Central memory CD8-positive, alpha-beta T cell (primary cell): Measurements from ENCODE around the gene SLTM.
"Not testable (repeated sequence)": the region's sequence is repeated elsewhere in the genome, so short reads cannot be mapped to it uniquely, and the experiment has no call there.

ENCODE experiments used
- ATAC-seq: fragments of 150-1000 bp; cut with Tn5 transposase; replicated peaks from 2 replicates; pipeline ENCODE4 v1.10.0; 2022; ENCODE audit warnings: mild to moderate bottlenecking, moderate FRiP score, moderate number of reproducible peaks; ENCODE audit not compliant: poor library complexity, severe bottlenecking; ENCODE audit errors: extremely low read depth
- DNase-seq, 2 donors: peaks; one replicate each; pipeline ENCODE4 v3.0.0; 2021; ENCODE audit warnings: low spot score in 2 of 2
- H3K27ac Mint-ChIP-seq: one replicate; pipeline ENCODE4 v1.8.0; 2022; ENCODE audit warnings: low read depth, mild to moderate bottlenecking, moderate library complexity, mixed read lengths
- H3K27me3 Mint-ChIP-seq: one replicate; pipeline ENCODE4 v1.8.0; 2022; ENCODE audit warnings: mixed read lengths
- H3K36me3 Mint-ChIP-seq: one replicate; pipeline ENCODE4 v1.8.0; 2022; ENCODE audit warnings: mild to moderate bottlenecking, moderate library complexity, mixed read lengths; ENCODE audit not compliant: insufficient read depth
- H3K4me1 Mint-ChIP-seq: one replicate; pipeline ENCODE4 v1.8.0; 2022; ENCODE audit warnings: mixed read lengths
- H3K4me3 Mint-ChIP-seq: one replicate; pipeline ENCODE4 v1.8.0; 2022; ENCODE audit warnings: mild to moderate bottlenecking, moderate library complexity, mixed read lengths
- H3K9me3 Mint-ChIP-seq: one replicate; pipeline ENCODE4 v1.8.0; 2022; ENCODE audit warnings: mixed read lengths

The SLTM gene

DNA sequence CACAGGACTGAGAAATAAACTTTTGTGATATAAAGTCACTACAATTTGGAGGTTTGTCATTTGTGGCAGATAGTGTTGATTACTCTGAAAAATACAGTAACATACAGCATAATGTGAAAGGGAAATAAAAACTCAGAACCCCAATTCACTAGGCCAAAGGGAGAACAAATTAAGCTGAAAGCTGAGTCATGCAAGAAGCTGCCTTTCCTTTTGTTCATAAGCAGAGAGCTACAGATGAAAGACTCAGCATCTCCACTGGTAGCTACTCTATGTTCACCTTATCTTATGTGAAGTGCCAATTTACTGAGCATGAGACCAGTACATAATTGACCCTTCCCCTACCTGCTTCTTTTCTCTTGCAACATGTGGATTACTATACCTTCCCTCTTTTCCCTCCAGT lies 19.3 kb upstream of the SLTM start:
- DNase-seq (no peak), ATAC-seq (no peak)
- no peaks in the 10 kb centered on the region for H3K9me3 Mint-ChIP-seq
- H3K36me3 Mint-ChIP-seq = no peaks in the 10 kb centered on the region
- H3K27ac Mint-ChIP-seq = no peak overlapping the region
- H3K27me3 Mint-ChIP-seq = no peaks in the 10 kb centered on the region
- H3K4me1 Mint-ChIP-seq = peaks cover 6% of the 10 kb centered on the region
- H3K4me3 Mint-ChIP-seq = no peak overlapping the region

DNA sequence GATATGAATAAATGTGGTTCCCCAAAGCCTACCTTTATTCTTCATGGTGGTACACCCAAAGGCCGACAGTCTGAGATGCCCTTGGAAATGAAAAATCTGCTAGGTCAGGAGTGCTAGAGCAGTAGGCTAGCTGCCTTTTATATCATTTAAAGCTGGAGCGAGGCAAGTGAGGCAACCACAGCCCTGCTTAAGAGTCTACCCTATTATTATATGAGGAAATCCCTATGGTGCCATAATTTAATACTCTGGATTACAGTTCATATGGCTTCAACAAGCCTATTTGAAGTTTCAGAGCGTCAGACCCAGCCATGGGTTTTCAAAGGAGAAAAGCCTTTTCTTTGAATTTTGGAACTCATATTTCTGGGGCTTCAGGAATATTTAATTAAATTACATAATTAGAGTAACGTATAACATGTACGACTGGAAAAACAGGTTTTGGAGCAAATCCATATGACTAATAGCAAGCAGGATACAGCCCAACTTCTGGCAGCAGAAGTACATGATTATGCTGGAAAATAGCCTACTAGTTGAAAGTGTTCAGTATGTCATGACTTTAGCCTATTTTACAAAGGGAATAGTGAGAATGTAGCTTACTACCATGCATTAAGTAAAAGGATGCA lies 18.0 kb upstream of the SLTM start:
- H3K27ac Mint-ChIP-seq = no peak overlapping the region
- no peak for ATAC-seq
- H3K9me3 Mint-ChIP-seq = no peaks in the 10 kb centered on the region
- H3K4me3 Mint-ChIP-seq = no peak overlapping the region
- no peaks in the 10 kb centered on the region for H3K36me3 Mint-ChIP-seq
- H3K4me1 Mint-ChIP-seq = no peaks in the 10 kb centered on the region
- no peak for DNase-seq
- no peaks in the 10 kb centered on the region for H3K27me3 Mint-ChIP-seq

DNA sequence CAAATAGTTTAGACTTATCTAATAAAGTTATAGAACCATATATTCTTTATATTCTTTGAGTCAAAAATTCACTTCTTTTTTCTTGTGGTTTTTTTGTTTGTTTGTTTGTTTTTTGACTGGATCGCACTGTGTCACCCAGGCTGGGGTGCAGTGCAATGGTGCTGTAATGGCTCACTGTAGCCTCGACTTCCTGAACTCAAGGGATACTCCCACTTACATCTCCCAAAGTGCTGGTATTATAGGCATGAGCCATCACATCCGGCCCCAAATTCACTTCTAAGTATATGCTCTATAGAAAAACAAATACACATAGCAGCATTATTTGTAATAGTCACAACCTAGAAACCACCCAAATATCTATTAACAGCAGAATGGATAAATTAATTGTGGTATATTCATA lies 13.7 kb upstream of the SLTM start:
- ATAC-seq (no peak), DNase-seq (no peak)
- Mint-ChIP-seq H3K9me3 (no peaks in the 10 kb centered on the region), H3K4me1 (no peaks in the 10 kb centered on the region), H3K4me3 (no peak overlapping the region), H3K27ac (no peak overlapping the region), H3K36me3 (no peaks in the 10 kb centered on the region), H3K27me3 (no peaks in the 10 kb centered on the region)

DNA sequence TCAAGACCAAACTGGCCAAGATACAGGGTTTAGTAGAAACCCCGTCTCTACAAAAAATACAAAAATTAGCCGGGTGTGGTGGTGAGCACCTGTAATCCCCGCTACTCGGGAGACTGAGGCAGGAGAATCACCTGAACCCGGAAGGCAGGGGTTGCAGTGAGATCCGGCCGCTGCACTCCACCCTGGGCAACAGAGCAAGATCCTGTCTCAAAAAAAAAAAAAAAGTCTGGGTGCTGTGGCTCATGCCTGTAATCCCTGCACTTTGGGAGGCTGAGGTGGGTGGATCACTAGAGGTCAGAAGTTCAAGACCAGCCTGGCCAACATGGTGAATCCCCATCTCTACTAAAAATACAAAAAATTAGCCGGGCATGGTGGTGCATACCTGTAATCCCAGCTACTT lies 1.5 kb upstream of the SLTM start:
- not testable (repeated sequence) for H3K9me3 Mint-ChIP-seq, ATAC-seq, DNase-seq, H3K27ac Mint-ChIP-seq, H3K4me1 Mint-ChIP-seq, H3K27me3 Mint-ChIP-seq
- peak overlapping the region; percentile 93 for H3K4me3 Mint-ChIP-seq
- peaks cover 18% of the 10 kb centered on the region for H3K36me3 Mint-ChIP-seq

DNA sequence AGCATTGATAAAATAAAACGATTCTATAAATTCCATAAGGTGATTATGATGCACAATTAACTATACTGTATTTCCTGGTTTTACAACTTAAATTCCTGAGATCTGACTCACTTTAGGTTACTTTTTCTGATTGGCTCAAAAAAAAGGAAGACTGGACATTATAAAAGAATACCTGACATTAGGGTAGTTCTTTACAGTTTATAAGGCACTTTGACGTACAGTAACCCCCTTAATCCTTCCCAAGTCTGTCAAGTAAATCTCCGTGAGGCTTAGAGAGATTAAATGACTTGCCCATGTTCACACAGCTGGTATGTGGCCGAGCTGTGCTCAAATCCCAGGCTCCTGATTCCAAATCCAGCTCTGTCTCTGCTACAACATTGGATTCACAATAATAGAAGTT lies 1.0 kb upstream of the SLTM start:
- H3K36me3 Mint-ChIP-seq = peaks cover 20% of the 10 kb centered on the region
- ATAC-seq = no peak
- DNase-seq = no peak
- H3K4me1 Mint-ChIP-seq = peaks cover 5% of the 10 kb centered on the region
- H3K4me3 Mint-ChIP-seq = peak overlapping the region; percentile 93
- no peaks in the 10 kb centered on the region for H3K9me3 Mint-ChIP-seq
- H3K27me3 Mint-ChIP-seq = no peaks in the 10 kb centered on the region
- peak overlapping the region; percentile 98 for H3K27ac Mint-ChIP-seq

DNA sequence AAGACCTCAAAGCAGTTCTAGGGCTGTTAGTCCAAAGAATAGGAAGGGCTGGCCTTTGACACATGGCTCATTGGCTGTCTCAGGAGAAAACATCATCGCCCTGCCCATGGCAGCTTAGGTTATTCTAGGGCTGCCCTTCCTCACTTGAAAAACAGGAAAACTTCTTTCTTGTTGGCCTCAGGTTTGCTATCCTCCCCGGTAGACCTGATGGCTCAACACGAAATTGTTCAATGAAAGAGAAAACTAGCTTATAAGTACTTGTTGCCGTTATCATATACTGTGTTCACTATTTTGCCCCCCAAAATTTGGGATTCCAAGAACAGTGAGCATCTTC lies 602 bp upstream of the SLTM start:
- DNase-seq (no peak), ATAC-seq (no peak)
- Mint-ChIP-seq H3K27ac (peak overlapping the region; percentile 98), H3K27me3 (no peaks in the 10 kb centered on the region), H3K9me3 (no peaks in the 10 kb centered on the region), H3K4me3 (peak overlapping the region; percentile 93), H3K36me3 (peaks cover 22% of the 10 kb centered on the region), H3K4me1 (peaks cover 5% of the 10 kb centered on the region)

DNA sequence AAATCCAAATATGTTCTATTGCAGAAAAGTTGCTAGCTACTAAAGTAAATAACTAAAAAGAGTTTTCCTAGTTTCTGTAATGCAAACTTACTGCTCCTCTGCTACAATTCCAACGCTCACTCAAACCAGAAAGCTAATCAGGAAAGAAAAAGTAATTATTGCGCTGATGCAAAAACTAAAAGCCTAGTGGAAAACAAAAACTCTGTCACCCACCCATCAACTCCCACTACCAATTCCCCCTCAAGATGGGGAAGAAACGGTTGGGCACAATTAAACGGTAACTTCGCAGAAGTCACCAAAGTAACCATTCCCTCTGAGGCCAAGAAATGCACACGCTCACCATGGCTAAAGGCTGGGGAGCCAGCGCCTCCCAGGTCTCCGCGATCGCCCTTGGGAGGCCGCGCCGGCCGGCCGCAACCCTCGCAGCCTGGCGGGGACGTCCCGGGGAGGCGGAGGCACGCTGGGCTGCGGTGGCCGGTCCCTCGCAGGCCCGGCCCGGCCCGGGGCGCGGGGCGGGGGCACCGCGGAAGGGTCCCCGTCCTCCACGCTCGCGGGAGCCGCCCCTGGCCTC lies 684 bp downstream of the SLTM start:
- Mint-ChIP-seq H3K36me3 (peaks cover 26% of the 10 kb centered on the region), H3K4me1 (peaks cover 5% of the 10 kb centered on the region), H3K4me3 (peak overlapping the region; percentile 93), H3K27me3 (no peaks in the 10 kb centered on the region), H3K9me3 (no peaks in the 10 kb centered on the region), H3K27ac (peak overlapping the region; percentile 98)
- DNase-seq (no peak), ATAC-seq (no peak)

DNA sequence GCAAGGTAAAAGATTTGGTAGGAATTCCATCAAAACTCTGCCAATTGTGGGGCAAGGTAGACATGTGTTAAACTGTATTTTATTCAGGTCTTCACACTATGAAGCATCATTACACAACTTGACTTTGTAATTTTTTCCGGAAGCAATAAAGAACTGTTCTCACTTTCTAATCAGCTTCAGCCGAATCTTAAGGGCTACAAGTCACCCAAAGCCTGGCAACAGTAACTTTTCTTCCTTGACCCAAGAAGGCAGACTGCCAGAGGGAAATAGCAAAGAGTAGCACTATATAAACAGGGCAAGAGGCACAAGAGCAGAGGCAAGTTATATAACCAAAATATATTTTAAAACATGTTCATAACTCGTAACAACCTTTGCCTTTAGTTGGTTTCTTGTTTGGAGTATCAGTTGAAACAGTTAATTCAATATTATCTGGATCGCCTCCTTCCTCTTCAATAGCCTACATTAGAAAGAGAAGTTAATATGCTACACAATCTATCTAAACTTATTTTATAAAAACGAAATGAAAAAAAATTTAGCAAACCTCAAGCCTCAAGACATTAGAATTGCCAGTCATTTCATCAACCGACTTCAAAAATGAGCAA lies 1.4 kb downstream of the SLTM start:
- H3K9me3 Mint-ChIP-seq = no peaks in the 10 kb centered on the region
- peak overlapping the region; percentile 93 for H3K4me3 Mint-ChIP-seq
- peak overlapping the region; percentile 98 for H3K27ac Mint-ChIP-seq
- ATAC-seq (no peak), DNase-seq (no peak)
- peaks cover 5% of the 10 kb centered on the region for H3K4me1 Mint-ChIP-seq
- peaks cover 30% of the 10 kb centered on the region for H3K36me3 Mint-ChIP-seq
- H3K27me3 Mint-ChIP-seq = no peaks in the 10 kb centered on the region

DNA sequence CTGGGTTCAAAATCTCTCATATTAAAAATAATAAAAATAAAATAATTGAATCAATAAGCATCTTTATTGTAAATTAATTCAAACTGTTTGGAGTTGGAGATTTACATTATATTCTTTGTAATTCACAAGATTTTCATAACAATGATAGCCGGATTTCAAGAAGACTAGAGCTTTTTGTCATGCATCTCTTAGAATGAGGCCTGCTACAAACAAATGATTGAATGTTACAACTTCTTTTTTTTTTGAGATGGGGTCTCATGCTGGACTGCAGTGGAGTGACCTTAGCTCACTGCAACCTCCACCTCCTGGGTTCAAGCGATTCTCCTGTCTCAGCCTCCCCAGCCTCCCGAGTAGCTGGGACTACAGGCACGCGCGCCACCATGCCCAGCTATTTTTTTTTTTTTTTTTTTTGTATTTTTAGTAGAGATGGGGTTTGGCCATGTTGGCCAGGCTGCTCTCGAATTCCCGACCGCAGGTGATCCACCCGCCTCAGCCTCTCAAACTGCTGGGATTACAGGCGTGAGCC lies 3.5 kb downstream of the SLTM start:
- DNase-seq (no peak), ATAC-seq (no peak)
- H3K27ac Mint-ChIP-seq = no peak overlapping the region
- no peaks in the 10 kb centered on the region for H3K9me3 Mint-ChIP-seq
- peaks cover 43% of the 10 kb centered on the region for H3K36me3 Mint-ChIP-seq
- H3K4me3 Mint-ChIP-seq = no peak overlapping the region
- no peaks in the 10 kb centered on the region for H3K27me3 Mint-ChIP-seq
- peaks cover 8% of the 10 kb centered on the region for H3K4me1 Mint-ChIP-seq

DNA sequence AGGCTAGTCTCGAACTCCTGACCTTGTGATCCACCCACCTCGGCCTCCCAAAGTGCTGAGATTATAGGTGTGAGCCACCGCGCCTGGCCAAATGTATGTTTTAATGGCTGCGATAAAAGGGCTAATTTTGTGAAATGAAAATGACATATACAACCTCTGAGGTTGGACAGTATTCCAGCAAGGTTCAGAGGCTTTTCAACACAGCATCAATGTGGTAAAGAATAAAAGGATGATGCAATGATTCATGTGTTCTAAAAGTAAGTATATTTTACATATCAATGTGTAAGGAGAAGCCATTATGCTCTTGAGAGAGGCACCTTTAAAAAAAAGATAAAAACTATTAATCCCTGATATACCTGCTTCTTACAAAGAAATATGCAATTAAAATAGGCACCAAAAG lies 6.7 kb downstream of the SLTM start:
- Mint-ChIP-seq H3K36me3 (peaks cover 42% of the 10 kb centered on the region), H3K27ac (no peak overlapping the region), H3K27me3 (no peaks in the 10 kb centered on the region), H3K9me3 (no peaks in the 10 kb centered on the region), H3K4me3 (no peak overlapping the region), H3K4me1 (peaks cover 18% of the 10 kb centered on the region)
- DNase-seq (no peak), ATAC-seq (no peak)

DNA sequence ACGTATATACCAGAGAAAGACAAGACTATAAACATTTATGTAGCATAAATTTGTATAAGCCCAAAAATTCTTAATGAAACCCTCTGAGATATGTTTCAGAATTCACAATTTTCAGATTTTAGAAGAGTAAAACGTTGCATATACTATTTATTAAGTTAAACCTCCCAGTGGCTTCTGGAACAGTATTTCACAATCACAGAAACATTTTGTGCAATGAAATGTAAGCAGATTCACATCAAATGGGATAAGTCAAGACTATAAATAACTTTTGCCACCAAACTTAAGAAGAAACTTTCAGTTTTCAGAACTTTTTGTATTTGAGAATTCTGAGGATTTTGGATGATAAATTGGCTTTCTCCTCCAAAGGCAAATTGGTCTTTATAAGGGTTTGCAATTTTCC lies 9.2 kb downstream of the SLTM start:
- Mint-ChIP-seq H3K27me3 (no peaks in the 10 kb centered on the region), H3K9me3 (no peaks in the 10 kb centered on the region), H3K4me1 (peaks cover 14% of the 10 kb centered on the region), H3K4me3 (no peak overlapping the region), H3K36me3 (peaks cover 37% of the 10 kb centered on the region), H3K27ac (peak overlapping the region; percentile 10)
- no peak for DNase-seq
- no peak for ATAC-seq

DNA sequence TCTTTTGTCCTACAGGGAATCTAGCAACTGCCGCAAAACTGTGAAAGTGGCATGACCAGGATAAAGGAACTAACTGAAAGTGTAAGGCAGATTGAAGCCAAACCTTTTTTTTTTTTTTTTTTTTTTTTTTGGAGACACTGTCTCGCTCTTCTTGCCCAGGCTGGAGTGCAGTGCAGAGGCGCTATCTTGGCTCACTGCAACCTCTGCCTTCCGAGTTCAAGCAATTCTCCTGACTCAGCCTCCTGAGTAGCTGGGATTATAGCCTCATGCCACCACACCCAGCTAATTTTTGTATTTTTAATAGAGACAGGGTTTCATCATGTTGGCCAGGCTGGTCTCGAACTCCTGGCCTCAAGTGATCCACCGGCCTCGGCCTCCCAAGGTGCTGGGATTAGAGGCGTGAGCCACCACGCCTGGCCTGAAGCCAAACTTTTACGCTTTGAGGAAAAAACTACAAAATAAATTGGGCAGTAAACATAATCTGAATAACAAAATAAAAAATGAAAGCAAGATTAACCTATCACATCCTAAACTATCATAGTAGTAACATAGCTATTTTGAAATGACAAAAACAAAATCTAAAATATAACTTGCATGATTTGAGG lies 9.7 kb downstream of the SLTM start:
- Mint-ChIP-seq H3K27ac (peak overlapping the region; percentile 10), H3K9me3 (no peaks in the 10 kb centered on the region), H3K4me3 (no peak overlapping the region), H3K36me3 (peaks cover 33% of the 10 kb centered on the region), H3K4me1 (peaks cover 14% of the 10 kb centered on the region), H3K27me3 (no peaks in the 10 kb centered on the region)
- ATAC-seq (no peak), DNase-seq (no peak)

DNA sequence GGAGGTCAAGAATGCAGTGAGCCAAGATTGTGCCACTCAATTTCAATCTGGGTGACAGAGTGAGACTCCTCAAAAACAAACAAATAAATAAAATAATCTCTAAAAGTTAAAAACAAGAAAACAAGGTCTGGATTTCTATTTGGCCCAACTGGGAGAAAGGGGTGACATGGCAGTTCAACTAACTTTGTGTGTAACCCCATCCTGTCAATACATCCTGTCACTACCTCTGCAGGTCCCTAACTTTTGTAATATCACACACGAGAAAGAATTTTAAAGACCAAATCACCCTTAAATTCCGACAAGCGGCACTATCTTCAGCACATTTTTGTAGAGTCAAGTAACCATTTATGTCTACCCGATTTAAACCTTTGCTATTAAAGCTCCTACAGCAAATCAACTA lies 10.2 kb downstream of the SLTM start:
- H3K36me3 Mint-ChIP-seq = peaks cover 31% of the 10 kb centered on the region
- ATAC-seq = no peak
- DNase-seq = no peak
- no peak overlapping the region for H3K4me3 Mint-ChIP-seq
- peaks cover 14% of the 10 kb centered on the region for H3K4me1 Mint-ChIP-seq
- no peaks in the 10 kb centered on the region for H3K27me3 Mint-ChIP-seq
- no peak overlapping the region for H3K27ac Mint-ChIP-seq
- H3K9me3 Mint-ChIP-seq = no peaks in the 10 kb centered on the region
